Measurements from ENCODE around the gene FLT1.

- TF ChIP-seq, protein P1, sequence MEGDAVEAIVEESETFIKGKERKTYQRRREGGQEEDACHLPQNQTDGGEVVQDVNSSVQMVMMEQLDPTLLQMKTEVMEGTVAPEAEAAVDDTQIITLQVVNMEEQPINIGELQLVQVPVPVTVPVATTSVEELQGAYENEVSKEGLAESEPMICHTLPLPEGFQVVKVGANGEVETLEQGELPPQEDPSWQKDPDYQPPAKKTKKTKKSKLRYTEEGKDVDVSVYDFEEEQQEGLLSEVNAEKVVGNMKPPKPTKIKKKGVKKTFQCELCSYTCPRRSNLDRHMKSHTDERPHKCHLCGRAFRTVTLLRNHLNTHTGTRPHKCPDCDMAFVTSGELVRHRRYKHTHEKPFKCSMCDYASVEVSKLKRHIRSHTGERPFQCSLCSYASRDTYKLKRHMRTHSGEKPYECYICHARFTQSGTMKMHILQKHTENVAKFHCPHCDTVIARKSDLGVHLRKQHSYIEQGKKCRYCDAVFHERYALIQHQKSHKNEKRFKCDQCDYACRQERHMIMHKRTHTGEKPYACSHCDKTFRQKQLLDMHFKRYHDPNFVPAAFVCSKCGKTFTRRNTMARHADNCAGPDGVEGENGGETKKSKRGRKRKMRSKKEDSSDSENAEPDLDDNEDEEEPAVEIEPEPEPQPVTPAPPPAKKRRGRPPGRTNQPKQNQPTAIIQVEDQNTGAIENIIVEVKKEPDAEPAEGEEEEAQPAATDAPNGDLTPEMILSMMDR (conservative IDR thresholded peaks at IDR 0.05 in 1 of 2, IDR thresholded peaks at IDR 0.05 in 1 of 2; ENCODE audit: low read depth in 1 of 2, low read length in 2 of 2), result no peak
- TF ChIP-seq EZH2 (IDR thresholded peaks at IDR 0.05; ENCODE audit: low read length, missing control alignments), result no peak
Observed at GRCh38 chr13:28283600-28283999, 211.3 kb downstream of the FLT1 start.

Measured in fibroblast of lung (primary cell).